ENCODE measurements around the gene PEAR1. TPM values are rescaled to one million over a fixed set of nuclear protein-coding genes. Genes with fewer than 3 reads are reported as not detected.

Gene PEAR1, protein sequence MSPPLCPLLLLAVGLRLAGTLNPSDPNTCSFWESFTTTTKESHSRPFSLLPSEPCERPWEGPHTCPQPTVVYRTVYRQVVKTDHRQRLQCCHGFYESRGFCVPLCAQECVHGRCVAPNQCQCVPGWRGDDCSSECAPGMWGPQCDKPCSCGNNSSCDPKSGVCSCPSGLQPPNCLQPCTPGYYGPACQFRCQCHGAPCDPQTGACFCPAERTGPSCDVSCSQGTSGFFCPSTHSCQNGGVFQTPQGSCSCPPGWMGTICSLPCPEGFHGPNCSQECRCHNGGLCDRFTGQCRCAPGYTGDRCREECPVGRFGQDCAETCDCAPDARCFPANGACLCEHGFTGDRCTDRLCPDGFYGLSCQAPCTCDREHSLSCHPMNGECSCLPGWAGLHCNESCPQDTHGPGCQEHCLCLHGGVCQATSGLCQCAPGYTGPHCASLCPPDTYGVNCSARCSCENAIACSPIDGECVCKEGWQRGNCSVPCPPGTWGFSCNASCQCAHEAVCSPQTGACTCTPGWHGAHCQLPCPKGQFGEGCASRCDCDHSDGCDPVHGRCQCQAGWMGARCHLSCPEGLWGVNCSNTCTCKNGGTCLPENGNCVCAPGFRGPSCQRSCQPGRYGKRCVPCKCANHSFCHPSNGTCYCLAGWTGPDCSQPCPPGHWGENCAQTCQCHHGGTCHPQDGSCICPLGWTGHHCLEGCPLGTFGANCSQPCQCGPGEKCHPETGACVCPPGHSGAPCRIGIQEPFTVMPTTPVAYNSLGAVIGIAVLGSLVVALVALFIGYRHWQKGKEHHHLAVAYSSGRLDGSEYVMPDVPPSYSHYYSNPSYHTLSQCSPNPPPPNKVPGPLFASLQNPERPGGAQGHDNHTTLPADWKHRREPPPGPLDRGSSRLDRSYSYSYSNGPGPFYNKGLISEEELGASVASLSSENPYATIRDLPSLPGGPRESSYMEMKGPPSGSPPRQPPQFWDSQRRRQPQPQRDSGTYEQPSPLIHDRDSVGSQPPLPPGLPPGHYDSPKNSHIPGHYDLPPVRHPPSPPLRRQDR
- total RNA-seq: 19.0 and 20.8 TPM in 2 replicates

DNA sequence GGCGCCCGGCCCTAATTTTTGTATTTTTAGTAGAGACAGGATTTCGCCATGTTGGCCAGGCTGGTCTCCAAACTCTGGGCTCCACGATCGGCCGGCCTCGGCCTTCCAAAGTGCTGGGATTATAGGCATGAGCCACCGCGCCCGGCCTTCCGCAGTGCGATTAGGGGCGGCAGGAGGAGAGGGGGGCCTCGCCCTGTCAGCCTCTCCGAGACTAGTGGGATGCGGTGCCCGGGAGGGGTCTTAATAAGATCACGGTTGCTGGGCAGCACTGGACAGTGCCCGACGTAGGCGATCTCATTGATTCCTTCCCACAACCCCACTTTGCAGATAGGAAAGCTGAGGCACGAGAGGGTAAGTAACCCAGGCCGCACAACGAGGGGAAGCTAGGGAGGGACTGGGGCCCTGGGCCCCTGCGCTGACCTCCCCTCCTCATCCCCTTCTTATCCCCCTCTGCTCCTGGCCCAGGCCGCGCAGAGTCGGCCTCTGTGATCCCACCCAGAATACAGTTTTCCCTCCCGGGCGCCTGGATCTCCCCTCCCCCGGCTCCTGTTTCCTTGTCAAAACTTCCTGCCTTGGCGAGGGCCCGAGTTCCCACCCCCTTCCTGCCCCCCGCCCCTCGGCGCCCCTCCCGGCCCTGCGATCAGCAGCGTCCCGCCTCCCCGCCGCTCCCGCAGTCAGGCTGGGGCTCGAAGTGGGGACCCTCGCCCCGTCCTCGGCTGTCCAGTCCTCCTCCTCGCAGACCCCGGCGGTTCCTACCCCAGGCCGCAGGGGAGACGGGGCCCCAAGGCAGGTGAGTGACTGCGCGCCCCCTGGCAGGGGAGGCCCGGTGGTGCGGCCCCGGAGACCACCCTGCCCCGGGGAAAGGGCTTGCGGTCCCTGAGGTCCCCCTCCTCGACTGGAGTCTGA is at the start of gene PEAR1:
PEAR1 (plus strand) TSS at position 671 of the 906 bp plus-strand sequence. CDS start 10,209 bp downstream, outside the sequence.
- TF ChIP-seq, protein P1, sequence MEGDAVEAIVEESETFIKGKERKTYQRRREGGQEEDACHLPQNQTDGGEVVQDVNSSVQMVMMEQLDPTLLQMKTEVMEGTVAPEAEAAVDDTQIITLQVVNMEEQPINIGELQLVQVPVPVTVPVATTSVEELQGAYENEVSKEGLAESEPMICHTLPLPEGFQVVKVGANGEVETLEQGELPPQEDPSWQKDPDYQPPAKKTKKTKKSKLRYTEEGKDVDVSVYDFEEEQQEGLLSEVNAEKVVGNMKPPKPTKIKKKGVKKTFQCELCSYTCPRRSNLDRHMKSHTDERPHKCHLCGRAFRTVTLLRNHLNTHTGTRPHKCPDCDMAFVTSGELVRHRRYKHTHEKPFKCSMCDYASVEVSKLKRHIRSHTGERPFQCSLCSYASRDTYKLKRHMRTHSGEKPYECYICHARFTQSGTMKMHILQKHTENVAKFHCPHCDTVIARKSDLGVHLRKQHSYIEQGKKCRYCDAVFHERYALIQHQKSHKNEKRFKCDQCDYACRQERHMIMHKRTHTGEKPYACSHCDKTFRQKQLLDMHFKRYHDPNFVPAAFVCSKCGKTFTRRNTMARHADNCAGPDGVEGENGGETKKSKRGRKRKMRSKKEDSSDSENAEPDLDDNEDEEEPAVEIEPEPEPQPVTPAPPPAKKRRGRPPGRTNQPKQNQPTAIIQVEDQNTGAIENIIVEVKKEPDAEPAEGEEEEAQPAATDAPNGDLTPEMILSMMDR (conservative IDR thresholded peaks at IDR 0.05; ENCODE audit: low read depth, low read length): no peak
- peak within 1 kb of the TSS; percentile 44 for H3K4me3 ChIP-seq (ENCODE audit: low read depth, low read length)
- no peak for DNase-seq (ENCODE audit: low read depth)

DNA sequence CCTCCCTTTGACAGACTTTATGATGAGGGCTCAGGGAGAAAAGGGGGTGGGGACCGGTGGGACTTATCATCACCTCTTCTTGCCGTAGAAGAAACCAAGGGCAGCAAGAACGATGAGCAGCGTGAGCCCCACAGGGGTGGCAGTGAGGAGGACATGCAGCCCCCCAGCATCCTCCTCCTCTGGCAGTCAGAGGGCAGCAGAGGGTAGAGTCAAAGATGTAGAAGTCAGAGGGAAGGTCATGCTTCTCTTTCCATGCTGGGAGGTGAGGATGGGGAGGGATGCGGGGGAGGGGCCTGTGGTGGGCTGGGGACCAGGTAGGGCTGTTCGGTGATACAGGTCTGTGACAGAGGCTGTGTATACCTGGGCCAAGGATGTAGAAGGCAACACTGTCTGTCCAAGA is 49.4 kb upstream of the PEAR1 start:
- no peak for DNase-seq (ENCODE audit: low read depth)
- TF ChIP-seq, protein P1 (conservative IDR thresholded peaks at IDR 0.05; ENCODE audit: low read depth, low read length): peak; percentile 3
- no peak overlapping the region for H3K4me3 ChIP-seq (ENCODE audit: low read depth, low read length)

DNA sequence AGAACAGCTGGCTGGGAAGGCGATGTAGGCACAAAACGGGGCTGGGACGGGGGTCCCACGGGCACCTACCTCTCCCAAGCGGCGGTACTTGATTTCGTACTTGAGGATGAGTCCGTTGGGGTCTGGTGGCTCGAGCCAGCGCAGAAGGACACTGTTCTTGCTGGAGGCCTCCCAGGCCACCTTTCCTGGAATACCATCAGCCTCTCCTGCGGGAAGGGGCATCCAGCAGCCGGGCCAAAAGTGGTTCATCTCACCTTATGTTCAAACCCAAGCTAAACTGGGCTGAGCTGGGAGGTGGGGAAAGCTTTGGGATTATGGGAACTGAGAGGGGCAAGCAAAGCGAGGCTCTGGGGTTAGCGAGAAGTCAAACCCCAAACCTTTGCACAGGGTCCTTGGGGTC is 48.9 kb upstream of the PEAR1 start:
- DNase-seq (ENCODE audit: low read depth): no peak
- TF ChIP-seq, protein P1 (conservative IDR thresholded peaks at IDR 0.05; ENCODE audit: low read depth, low read length): no peak
- H3K4me3 ChIP-seq (ENCODE audit: low read depth, low read length): no peak overlapping the region

DNA sequence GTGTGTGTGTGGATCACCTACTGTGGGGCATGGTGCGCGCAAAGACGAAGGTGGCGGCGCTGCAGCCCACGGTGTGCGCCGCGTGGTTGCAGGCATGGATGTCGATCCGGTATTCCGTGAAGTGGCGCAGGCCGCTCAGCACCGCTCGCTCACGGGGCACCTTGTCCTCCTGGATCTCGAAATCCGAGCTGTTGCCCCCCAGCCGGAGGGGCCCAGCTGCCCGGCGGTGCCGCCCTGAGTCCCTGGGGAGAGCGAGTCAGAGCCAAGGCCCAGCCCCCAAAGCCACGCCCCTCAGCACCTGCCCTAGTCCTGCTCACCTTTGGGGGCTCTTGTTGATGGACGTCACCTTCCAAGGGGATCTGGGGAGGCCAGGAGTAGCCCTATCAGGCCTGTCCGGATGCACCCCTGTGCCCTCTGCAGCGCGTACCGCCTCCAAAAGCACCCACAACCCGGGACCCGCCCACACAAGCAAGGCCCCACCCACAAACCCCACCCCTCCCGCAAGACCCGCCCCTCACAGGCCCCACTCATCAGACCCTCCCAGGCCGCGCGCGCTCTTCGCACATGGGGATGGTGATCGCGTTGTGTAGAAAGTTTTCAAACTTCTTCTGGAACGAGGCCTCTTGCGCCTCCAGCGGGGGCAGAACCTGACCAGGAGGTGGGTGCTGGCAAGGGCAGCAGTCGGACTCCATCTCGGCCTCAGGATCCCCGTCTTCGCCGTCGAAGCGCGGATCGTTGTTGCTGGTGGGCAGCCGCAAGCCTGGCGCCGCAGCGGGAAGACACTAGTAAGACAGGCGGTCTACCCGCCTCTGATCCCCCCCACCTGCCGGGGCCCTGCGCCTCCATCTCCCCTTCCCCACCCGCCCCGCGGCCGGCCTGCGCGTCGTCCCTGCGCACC is 48.2 kb upstream of the PEAR1 start:
- DNase-seq (ENCODE audit: low read depth): no peak
- TF ChIP-seq, protein P1 (conservative IDR thresholded peaks at IDR 0.05; ENCODE audit: low read depth, low read length): no peak
- H3K4me3 ChIP-seq (ENCODE audit: low read depth, low read length): no peak overlapping the region

DNA sequence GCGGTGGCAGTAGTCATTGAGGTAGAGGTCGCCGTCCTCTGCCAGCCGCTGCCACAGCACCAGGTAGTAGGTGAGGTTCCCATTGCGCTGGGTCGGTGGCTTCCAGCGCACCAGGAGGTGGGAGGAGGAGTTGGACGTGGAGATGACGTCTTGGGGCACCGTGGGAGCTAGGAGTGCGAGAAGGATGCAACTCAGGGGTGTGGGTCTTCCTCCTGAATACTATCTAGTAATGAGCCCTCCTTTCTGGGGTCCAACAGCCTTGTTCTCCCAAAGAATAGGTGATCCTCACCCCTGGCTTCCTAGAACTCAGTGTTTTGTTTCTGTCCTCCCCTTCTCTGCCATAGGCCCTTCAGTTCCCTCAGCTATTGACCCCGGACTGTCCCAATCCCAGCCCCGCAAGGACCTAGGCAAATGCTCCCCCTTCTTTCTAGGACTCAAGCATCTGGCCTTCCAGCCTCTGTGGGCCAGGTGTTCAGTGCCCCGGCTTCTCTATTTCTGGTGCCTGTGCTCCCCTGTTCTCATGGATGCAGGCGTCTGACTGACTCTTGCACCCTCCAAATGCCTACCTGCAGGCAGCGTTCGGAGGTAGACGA is 47.5 kb upstream of the PEAR1 start:
- no peak overlapping the region for H3K4me3 ChIP-seq (ENCODE audit: low read depth, low read length)
- TF ChIP-seq, protein P1 (conservative IDR thresholded peaks at IDR 0.05; ENCODE audit: low read depth, low read length): no peak
- DNase-seq (ENCODE audit: low read depth): no peak
